Activated T-cell treated with anti-CD3 and anti-CD28 coated beads, Interleukin-2, amount 50 U/mL, for 24 hours (primary cell): Measurements from ENCODE around the gene EXOC2.
A peak's percentile ranks its signal among the peaks of the same experiment; 100 is the strongest.
"Not testable (repeated sequence)": the region's sequence is repeated elsewhere in the genome, so short reads cannot be mapped to it uniquely, and the experiment has no call there.

Experiments used
- DNase-seq: peaks from one replicate; pipeline ENCODE4 v3.0.0-alpha.2; 2020
- H3K27ac Mint-ChIP-seq: 2 replicates; pipeline ENCODE4 v1.8.0; 2020; ENCODE audit warnings: mild to moderate bottlenecking, mixed read lengths
- H3K27me3 Mint-ChIP-seq: 2 replicates; pipeline ENCODE4 v1.8.0; 2020; ENCODE audit warnings: mixed read lengths
- H3K36me3 Mint-ChIP-seq: 2 replicates; pipeline ENCODE4 v1.8.0; 2020; ENCODE audit warnings: low read depth, mixed read lengths
- H3K4me1 Mint-ChIP-seq: 2 replicates; pipeline ENCODE4 v1.8.0; 2020; ENCODE audit warnings: low read depth, mixed read lengths
- H3K4me3 Mint-ChIP-seq: 2 replicates; pipeline ENCODE4 v1.8.0; 2020; ENCODE audit warnings: mild to moderate bottlenecking, moderate library complexity, mixed read lengths
- H3K9me3 Mint-ChIP-seq: 2 replicates; pipeline ENCODE4 v1.8.0; 2020; ENCODE audit warnings: mixed read lengths

EXOC2 gene

DNA sequence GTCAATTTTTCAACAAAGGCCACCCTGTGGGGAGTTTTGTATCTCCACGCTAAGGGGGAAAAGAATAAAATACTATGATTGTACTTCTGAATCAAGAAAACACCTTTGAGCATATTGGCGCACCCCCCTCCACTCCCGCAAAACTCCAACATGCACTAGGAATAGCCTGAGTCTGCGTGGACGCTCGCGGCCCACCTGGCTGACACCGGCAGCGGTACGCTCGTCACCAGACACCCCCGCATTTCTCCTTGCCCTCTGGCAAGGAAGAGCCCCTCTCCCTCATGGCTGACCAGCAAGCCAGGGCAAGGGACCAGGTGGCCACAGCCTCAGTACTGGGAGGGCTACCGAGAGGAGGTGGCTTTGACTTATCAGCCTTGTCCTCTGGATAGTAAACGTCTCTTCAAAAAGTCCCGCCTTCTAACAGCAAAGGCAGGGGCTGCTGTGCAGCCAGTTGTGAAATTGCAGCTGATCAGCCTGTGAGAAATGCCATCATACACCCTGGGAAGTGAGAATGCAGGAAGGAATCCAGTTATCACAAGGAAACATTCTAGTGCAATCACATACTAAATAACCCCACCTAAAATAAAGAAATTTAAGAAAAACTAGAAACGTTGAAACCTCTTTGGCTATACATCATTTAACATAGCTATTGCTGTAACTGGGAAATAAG lies 120.2 kb downstream of the EXOC2 start:
- Mint-ChIP-seq H3K4me1 (peaks cover 31% of the 10 kb centered on the region), H3K27ac (no peak overlapping the region), H3K9me3 (no peaks in the 10 kb centered on the region), H3K4me3 (no peak overlapping the region), H3K27me3 (no peaks in the 10 kb centered on the region), H3K36me3 (peaks cover 85% of the 10 kb centered on the region)
- DNase-seq = no peak

DNA sequence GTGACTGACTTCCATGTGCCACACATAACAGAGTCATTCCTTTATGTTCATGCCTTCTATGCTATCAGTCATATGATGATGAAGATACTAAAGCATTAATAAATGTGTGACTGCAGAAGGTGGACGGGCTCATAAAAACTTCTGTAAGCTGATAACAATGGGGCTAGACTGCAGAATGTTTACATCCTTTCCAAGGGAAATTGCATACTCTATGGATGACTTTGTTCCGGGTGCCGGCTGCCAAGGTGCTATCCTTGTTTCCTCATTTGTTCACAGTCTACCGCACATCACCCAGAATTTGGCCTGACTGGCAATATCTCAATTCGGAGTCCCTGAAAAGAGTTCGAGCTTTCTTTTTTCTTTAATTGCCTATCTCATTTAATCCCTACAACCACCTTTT lies 121.0 kb downstream of the EXOC2 start:
- Mint-ChIP-seq H3K4me3 (no peak overlapping the region), H3K9me3 (no peaks in the 10 kb centered on the region), H3K4me1 (peaks cover 29% of the 10 kb centered on the region), H3K27ac (peak overlapping the region; percentile 8), H3K27me3 (no peaks in the 10 kb centered on the region), H3K36me3 (peaks cover 84% of the 10 kb centered on the region)
- DNase-seq = no peak

DNA sequence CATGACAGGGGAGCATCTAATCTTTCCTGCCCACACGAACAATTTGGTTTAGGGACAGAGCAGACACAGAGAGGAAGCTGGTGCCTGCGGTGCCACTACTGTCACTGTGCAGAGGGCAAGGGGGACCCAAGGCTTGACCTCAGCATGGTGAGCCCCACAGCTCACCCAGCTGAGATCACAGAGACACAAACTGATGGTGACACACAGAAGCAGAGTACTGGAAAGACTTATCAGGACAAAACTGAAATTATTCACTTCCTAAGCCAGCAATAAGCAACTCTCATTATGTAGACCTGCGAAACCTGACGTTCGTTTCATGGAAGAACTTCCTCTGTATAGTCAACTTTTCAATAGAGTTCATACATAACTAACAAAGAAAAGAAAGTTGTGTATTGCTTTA lies 122.1 kb downstream of the EXOC2 start:
- Mint-ChIP-seq H3K27me3 (no peaks in the 10 kb centered on the region), H3K36me3 (peaks cover 79% of the 10 kb centered on the region), H3K27ac (peak overlapping the region; percentile 66), H3K9me3 (no peaks in the 10 kb centered on the region), H3K4me3 (no peak overlapping the region), H3K4me1 (peaks cover 30% of the 10 kb centered on the region)
- no peak for DNase-seq

DNA sequence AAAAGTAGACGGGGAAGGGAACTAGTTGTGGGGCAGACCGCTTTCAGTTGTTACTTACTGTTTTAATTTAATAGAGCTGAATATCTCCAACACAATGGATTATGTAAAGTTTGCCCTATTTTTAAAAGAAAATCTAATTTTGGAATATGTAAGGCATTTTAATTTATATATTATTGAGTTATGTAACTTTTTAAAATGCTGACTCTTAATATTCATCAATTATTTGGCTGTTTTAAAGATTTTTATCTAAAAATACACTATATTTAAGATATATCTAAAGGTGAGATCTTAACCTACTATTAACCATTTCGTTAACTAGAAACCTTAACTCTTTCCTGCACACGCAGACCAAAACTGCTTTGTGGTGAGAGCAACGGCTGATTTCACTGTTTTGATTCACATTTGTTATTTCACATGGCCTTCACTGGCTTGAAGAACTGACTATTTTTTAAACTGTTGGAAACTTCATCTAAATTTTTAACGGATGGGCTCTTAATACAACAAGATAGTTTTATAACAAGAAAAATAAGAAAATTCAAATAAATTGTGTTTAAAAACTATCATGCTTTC lies 123.9 kb downstream of the EXOC2 start:
- Mint-ChIP-seq H3K27ac (no peak overlapping the region), H3K4me3 (no peak overlapping the region), H3K9me3 (no peaks in the 10 kb centered on the region), H3K4me1 (peaks cover 33% of the 10 kb centered on the region), H3K36me3 (peaks cover 69% of the 10 kb centered on the region), H3K27me3 (no peaks in the 10 kb centered on the region)
- DNase-seq = no peak

DNA sequence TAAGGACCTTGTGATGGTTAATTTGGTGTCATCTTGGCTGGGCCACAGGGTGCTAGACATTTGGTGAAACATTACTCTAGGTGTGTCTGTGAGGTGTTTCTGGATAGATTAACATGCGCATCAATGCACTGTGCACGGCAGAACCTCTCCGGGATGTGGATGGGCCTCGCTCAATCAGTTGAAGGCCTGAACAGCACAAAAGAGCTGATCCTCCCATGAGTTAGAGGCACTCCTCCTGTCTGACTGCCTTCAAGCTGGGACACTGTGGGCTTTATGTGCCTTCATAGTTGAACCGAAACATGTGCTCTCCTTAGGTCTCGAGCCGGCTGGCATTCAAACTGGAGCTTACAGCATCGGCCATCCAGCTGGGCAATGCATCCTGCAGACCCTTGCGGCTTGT lies 124.9 kb downstream of the EXOC2 start:
- no peaks in the 10 kb centered on the region for H3K9me3 Mint-ChIP-seq
- DNase-seq = no peak
- no peak overlapping the region for H3K27ac Mint-ChIP-seq
- H3K4me1 Mint-ChIP-seq = peaks cover 37% of the 10 kb centered on the region
- H3K36me3 Mint-ChIP-seq = peaks cover 68% of the 10 kb centered on the region
- no peaks in the 10 kb centered on the region for H3K27me3 Mint-ChIP-seq
- H3K4me3 Mint-ChIP-seq = no peak overlapping the region

DNA sequence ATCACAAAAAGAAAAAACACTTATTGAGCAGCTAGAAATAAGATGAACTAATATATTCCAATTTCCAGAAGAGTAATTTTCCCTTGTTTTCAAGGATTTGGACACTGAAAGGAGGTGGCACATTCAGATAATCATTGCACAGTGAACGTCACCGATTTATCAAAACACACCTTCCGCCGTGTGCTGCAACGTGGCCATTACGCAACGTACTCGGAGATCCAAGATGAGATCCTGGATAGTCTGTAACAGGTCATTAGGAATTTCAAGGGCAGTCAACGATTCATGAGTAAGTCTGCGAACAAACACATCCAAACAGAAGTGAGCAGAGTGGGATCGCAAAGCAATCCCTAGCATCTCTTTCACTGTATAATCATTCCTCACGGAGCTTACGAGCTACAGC lies 129.1 kb downstream of the EXOC2 start:
- DNase-seq = no peak
- H3K27ac Mint-ChIP-seq = no peak overlapping the region
- H3K4me1 Mint-ChIP-seq = peaks cover 45% of the 10 kb centered on the region
- no peaks in the 10 kb centered on the region for H3K27me3 Mint-ChIP-seq
- no peaks in the 10 kb centered on the region for H3K9me3 Mint-ChIP-seq
- H3K4me3 Mint-ChIP-seq = no peak overlapping the region
- peaks cover 66% of the 10 kb centered on the region for H3K36me3 Mint-ChIP-seq

DNA sequence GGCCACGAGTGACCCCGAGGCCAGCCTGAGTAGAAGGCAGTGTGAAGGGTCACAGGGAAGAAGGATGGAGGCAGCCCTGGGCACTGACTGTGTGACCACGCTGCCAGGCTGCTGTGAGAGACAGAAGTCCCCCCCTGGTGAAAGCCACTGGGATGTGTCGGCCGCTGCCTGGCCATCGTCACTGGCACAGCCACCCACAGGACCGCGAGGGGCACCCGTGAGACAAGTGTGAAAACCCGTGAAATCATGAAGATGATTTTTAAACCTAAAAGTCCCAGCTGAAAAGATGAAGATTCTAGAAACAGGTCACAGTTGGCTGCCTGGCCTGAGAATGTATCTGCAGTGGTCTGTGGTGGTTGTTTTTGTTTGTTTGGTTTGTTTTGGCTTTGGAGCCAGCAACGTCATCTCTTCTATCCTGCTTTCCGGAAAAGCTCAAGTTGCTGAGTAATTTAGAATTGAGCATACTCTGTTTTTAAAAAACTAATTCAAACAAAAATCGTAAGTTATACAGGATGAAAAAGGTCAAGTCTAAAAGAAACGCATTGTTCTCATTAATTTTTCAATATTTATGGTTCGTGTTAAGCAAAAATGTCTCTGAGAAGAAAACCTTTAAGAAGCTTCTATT lies 130.8 kb downstream of the EXOC2 start:
- Mint-ChIP-seq H3K4me1 (peaks cover 54% of the 10 kb centered on the region), H3K36me3 (peaks cover 61% of the 10 kb centered on the region), H3K4me3 (peak overlapping the region; percentile 38), H3K9me3 (no peaks in the 10 kb centered on the region), H3K27ac (peak overlapping the region; percentile 89), H3K27me3 (no peaks in the 10 kb centered on the region)
- DNase-seq = no peak

DNA sequence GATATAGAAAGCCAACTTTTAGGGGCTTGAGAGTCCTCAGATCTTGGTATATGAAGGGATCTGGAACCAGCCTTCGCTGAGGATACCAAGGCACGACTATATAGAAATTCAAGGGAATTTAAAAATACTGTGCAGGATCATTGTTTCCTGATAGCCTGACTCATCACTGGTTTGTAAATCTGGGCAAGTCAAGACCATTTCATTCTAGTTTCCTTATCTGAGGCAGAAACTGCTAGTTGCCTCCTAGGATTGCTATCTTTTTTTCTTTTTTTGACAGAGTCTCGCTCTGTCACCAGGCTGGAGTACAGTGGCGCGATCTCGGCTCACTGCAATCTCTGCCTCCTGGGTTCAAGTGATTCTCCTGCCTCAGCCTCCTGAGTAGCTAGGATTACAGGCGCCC lies 131.6 kb downstream of the EXOC2 start:
- Mint-ChIP-seq H3K27ac (peak overlapping the region; percentile 89), H3K36me3 (peaks cover 65% of the 10 kb centered on the region), H3K4me1 (peaks cover 60% of the 10 kb centered on the region)
- H3K27me3 Mint-ChIP-seq, H3K4me3 Mint-ChIP-seq, DNase-seq, H3K9me3 Mint-ChIP-seq: not testable (repeated sequence)

DNA sequence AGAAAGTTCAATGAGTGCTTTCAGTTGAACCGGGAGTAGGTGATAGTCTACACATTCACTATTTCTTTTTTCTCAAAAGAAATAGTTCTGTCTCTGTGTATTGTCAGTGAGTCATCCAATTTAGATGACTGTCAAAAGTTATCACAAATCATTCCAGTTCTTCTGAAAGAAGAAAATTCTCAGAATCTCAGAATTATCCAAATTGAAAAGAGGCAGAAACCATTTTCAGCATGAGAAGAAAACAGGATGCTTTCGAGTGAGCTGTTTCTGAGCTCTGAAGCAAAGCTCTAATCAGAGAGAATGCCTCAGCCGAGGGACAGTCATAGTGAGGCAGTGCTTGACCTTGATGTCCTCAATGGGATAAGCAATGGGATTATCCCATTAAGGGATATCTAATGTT lies 134.0 kb downstream of the EXOC2 start:
- Mint-ChIP-seq H3K27ac (peak overlapping the region; percentile 95), H3K36me3 (peaks cover 79% of the 10 kb centered on the region), H3K4me1 (peaks cover 67% of the 10 kb centered on the region), H3K4me3 (peak overlapping the region; percentile 18), H3K27me3 (no peaks in the 10 kb centered on the region), H3K9me3 (no peaks in the 10 kb centered on the region)
- no peak for DNase-seq

DNA sequence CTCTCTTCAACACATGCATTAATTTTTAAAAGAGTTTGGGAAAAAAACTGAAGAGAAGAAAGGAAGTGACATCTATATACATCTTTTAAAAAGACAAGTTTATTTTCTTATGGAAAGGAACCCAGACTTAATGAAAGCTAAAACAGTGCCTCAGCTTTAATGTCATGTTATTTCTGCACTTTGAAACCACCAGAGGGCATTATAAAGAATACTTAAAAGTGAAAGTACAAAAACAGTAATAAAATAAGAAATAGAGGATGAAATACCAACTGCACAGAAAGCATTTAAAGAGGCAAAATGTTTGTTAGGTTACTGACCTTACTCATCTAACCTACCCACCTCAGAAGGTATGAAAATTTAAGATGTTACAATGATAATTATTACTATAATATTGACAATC lies 134.8 kb downstream of the EXOC2 start:
- Mint-ChIP-seq H3K36me3 (peaks cover 81% of the 10 kb centered on the region), H3K4me3 (no peak overlapping the region), H3K27ac (peak overlapping the region; percentile 80), H3K27me3 (no peaks in the 10 kb centered on the region), H3K4me1 (peaks cover 64% of the 10 kb centered on the region), H3K9me3 (no peaks in the 10 kb centered on the region)
- no peak for DNase-seq

DNA sequence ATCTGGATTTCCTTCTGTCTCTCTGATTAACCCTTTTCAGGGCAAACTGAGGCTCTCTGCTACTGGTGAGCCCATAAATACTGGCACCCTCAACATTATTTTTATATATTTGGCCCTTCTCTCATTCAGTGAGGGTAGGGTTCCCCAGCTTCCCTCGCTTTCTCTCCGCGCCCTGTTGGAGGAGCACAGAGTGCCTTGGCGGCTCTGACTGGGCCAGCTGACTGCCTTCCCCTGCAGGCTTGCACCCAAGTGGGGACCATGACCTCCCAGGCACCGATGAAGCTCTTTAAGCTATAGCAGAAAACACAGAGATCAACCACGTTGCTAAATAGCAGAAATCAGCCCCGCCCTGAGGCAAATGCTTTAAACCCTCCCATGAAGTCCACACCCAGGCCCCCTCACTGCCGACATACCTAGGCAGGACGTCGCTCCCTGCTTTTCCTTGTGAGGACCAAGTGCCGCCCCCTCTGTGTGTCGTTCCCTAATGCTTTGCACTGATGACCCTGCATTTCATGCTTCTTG lies 141.0 kb downstream of the EXOC2 start:
- H3K4me1 Mint-ChIP-seq = peaks cover 68% of the 10 kb centered on the region
- peak overlapping the region; percentile 55 for H3K27ac Mint-ChIP-seq
- H3K4me3 Mint-ChIP-seq = no peak overlapping the region
- peaks cover 71% of the 10 kb centered on the region for H3K36me3 Mint-ChIP-seq
- H3K27me3 Mint-ChIP-seq = no peaks in the 10 kb centered on the region
- no peak for DNase-seq
- H3K9me3 Mint-ChIP-seq = no peaks in the 10 kb centered on the region

DNA sequence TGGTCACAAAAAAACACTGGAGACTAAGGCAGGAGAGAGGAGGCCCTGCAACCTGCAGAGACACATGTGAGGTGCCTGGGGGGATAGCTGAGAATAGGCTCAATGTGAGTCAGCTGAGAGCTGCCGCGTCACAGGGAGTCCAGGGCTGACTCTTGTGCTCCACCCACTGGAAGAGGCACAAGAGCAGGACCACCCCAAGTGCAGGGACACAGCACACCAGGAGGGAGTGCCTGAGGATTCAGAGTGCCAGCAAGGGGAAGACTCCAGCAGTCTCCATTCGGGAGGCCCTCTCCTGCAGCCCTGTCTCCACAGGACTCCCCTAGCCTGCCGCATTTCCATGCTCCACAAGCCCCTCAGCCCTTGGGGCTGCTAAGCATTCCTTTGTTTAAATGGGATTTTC lies 141.5 kb downstream of the EXOC2 start:
- Mint-ChIP-seq H3K27me3 (no peaks in the 10 kb centered on the region), H3K9me3 (no peaks in the 10 kb centered on the region), H3K4me1 (peaks cover 68% of the 10 kb centered on the region), H3K36me3 (peaks cover 71% of the 10 kb centered on the region), H3K4me3 (no peak overlapping the region), H3K27ac (peak overlapping the region; percentile 81)
- peak; percentile 61 for DNase-seq

DNA sequence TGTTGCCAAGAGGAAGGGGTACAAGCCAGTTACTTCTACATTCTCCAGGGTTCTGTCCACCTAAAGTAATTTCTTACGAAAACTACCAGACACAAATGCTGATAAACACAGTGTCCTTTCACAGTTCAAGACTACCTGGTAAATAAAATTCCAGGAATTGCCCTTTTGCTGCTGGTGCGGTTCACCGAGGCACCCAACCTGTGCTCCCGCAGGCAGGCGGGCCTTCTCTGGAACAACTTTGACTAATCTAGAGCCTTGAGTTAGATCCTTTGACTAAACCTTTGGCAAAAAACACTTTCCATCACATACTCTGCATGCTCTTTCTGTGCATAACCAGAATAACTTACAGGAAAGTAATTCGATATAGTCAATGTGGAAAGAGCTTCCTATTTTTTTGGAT lies 143.0 kb downstream of the EXOC2 start:
- Mint-ChIP-seq H3K27me3 (no peaks in the 10 kb centered on the region), H3K36me3 (peaks cover 68% of the 10 kb centered on the region), H3K27ac (peak overlapping the region; percentile 81), H3K4me3 (peak overlapping the region; percentile 29), H3K9me3 (no peaks in the 10 kb centered on the region), H3K4me1 (peaks cover 62% of the 10 kb centered on the region)
- DNase-seq = no peak

DNA sequence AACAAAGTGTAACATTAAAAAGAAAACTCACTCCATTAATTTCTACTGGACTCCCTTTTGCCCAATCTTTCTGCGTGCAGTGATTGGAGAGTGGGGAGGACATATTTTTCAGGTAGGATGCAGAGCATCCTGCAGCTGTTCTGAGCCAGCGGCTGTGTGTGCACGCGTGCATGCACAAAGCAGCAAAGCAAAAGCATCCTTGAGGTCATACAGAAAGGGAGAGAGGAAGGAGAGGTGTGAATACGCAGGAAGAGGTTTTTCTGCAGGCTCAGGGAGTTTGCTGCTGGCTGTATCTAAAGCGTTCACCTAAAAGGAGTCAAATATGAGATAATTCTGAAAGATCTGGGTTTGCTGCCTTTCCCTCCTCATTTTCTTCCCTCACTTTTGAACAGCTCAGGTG lies 144.4 kb downstream of the EXOC2 start:
- Mint-ChIP-seq H3K4me1 (peaks cover 70% of the 10 kb centered on the region), H3K27me3 (no peaks in the 10 kb centered on the region), H3K27ac (peak overlapping the region; percentile 94), H3K9me3 (no peaks in the 10 kb centered on the region), H3K36me3 (peaks cover 67% of the 10 kb centered on the region), H3K4me3 (peak overlapping the region; percentile 61)
- DNase-seq = no peak

DNA sequence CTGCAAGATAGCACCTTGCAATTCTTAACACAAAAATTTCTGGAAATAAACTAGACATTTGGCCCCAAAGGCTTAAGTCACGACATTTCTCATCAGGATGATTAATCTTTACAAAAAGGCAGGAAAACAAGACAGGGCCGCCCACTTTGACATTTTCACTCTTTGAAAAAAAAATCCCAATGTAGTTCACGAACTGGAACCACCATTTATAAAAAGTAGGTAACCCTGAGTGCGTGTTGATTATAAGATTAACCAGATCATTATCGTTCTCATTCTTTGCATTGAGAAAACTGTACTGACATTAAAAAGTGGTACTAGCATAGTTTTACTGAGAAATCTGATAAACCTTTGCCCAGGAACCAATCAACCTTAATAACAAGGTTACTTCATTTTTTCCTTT lies 144.8 kb downstream of the EXOC2 start:
- H3K36me3 Mint-ChIP-seq = peaks cover 68% of the 10 kb centered on the region
- no peaks in the 10 kb centered on the region for H3K9me3 Mint-ChIP-seq
- no peak for DNase-seq
- peak overlapping the region; percentile 94 for H3K27ac Mint-ChIP-seq
- H3K4me3 Mint-ChIP-seq = peak overlapping the region; percentile 61
- H3K27me3 Mint-ChIP-seq = no peaks in the 10 kb centered on the region
- peaks cover 72% of the 10 kb centered on the region for H3K4me1 Mint-ChIP-seq
